Colonic mucosa (tissue), 4 donors: Measurements from ENCODE around the gene CDCA4. TPM values are rescaled to one million over a fixed set of nuclear protein-coding genes. Genes with fewer than 3 reads are reported as not detected.

Experiments
- DNase-seq: peaks from one replicate; pipeline ENCODE4 v3.0.0-alpha.2; 2020
- H3K27ac ChIP-seq: fragments of 200-600 bp; one replicate; pipeline ENCODE4 v1.8.0; 2021
- H3K27me3 ChIP-seq: fragments of 200-600 bp; one replicate; pipeline ENCODE4 v1.8.0; 2021
- H3K36me3 ChIP-seq: fragments of 200-600 bp; one replicate; pipeline ENCODE4 v1.8.0; 2021
- H3K4me1 ChIP-seq: fragments of 200-600 bp; one replicate; pipeline ENCODE4 v1.8.0; 2021; ENCODE audit warnings: mild to moderate bottlenecking
- H3K4me3 ChIP-seq: fragments of 200-600 bp; one replicate; pipeline ENCODE4 v1.8.0; 2021
- H3K9ac ChIP-seq, 2 donors: one replicate each; pipeline ENCODE4 v1.7.0; 2013; ENCODE audit warnings: control low read depth in 2 of 2, low read depth in 2 of 2, low read length in 2 of 2
- H3K9me3 ChIP-seq: fragments of 200-600 bp; one replicate; pipeline ENCODE4 v1.8.0; 2021
- CTCF ChIP-seq: fragments of 200-600 bp; IDR thresholded peaks from one replicate; pipeline ENCODE4 v1.8.0; 2022; ENCODE audit warnings: antibody characterized with exemption, mild to moderate bottlenecking
- intact Hi-C: fragments of 100-400 bp; cut with DNase I; formaldehyde crosslinking; loops from one replicate; pipeline ENCODE4 v1.14.1; 2022
- total RNA-seq, 2 donors: library from RNA; stranded (reverse); fragmentation: NEBNext Ultra II Directional in 1 of 2; extraction: Animal tissue kit (Norgen Biotek cat#: 25700) in 1 of 2; gene quantifications; one replicate each; pipeline ENCODE4 v1.2.1, GENCODE V29; 2021
- donor health status: healthy.
- donor health status: DM: no; HTN: no; CAD: no.
- donor health status: DM: no; HTN: no; CAD: no.

The CDCA4 gene
- total RNA-seq, 2 donors from 2014 or later, result 8.3 to 16.3 TPM

- no peak overlapping the region for H3K27ac ChIP-seq
- H3K4me3 ChIP-seq, result no peak overlapping the region
- no peaks in the 10 kb centered on the region for H3K36me3 ChIP-seq
- no peaks in the 10 kb centered on the region for H3K27me3 ChIP-seq
- intact Hi-C loops, result loop anchor here (5.0 kb wide), 1 partner anchor 36 kb away; no protein-coding TSS in a partner anchor
- no peak for DNase-seq
- H3K4me1 ChIP-seq, result peaks cover 23% of the 10 kb centered on the region
- H3K9me3 ChIP-seq, result no peaks in the 10 kb centered on the region
- no peak for TF ChIP-seq CTCF
- no peak overlapping the region for H3K9ac ChIP-seq
Observed at GRCh38 chr14:105018414-105018813, 2.5 kb downstream of the CDCA4 start.

GRCh38 chr14:105015905-105016304 is 5.0 kb downstream of the CDCA4 start:
- Histone ChIP-seq H3K4me1 (peaks cover 23% of the 10 kb centered on the region), H3K4me3 (no peak overlapping the region), H3K36me3 (peaks cover 4% of the 10 kb centered on the region), H3K9ac (no peak overlapping the region), H3K9me3 (no peaks in the 10 kb centered on the region), H3K27me3 (no peaks in the 10 kb centered on the region), H3K27ac (no peak overlapping the region)
- intact Hi-C loops, result loop anchor here (5.0 kb wide), 1 partner anchor 34 kb away; no protein-coding TSS in a partner anchor
- DNase-seq, result no peak
- TF ChIP-seq CTCF, result no peak

- no peak overlapping the region for H3K9ac ChIP-seq
Observed at GRCh38 chr14:105015242-105015641, 5.6 kb downstream of the CDCA4 start.

GRCh38 chr14:105014631-105015030 is 6.3 kb downstream of the CDCA4 start:
- TF ChIP-seq CTCF, result no peak
- H3K9me3 ChIP-seq, result no peaks in the 10 kb centered on the region
- H3K4me3 ChIP-seq, result no peak overlapping the region
- no peak overlapping the region for H3K9ac ChIP-seq
- peaks cover 18% of the 10 kb centered on the region for H3K4me1 ChIP-seq
- DNase-seq, result no peak
- intact Hi-C loops, result loop anchor here (5.0 kb wide), 1 partner anchor 32 kb away; no protein-coding TSS in a partner anchor
- H3K36me3 ChIP-seq, result peaks cover 8% of the 10 kb centered on the region
- H3K27ac ChIP-seq, result no peak overlapping the region
- H3K27me3 ChIP-seq, result no peaks in the 10 kb centered on the region

More at GRCh38 chr14:105015242-105015641, 5.6 kb downstream of the CDCA4 start:
- TF ChIP-seq CTCF, result no peak
- Histone ChIP-seq H3K9me3 (no peaks in the 10 kb centered on the region), H3K27ac (no peak overlapping the region), H3K27me3 (no peaks in the 10 kb centered on the region), H3K4me1 (peaks cover 23% of the 10 kb centered on the region), H3K36me3 (peaks cover 8% of the 10 kb centered on the region), H3K4me3 (no peak overlapping the region)
- DNase-seq, result no peak
- intact Hi-C loops, result loop anchor here (5.0 kb wide), 1 partner anchor 33 kb away; no protein-coding TSS in a partner anchor

GRCh38 chr14:105014032-105014431 is 6.9 kb downstream of the CDCA4 start:
- no peak overlapping the region for H3K27ac ChIP-seq
- peaks cover 12% of the 10 kb centered on the region for H3K4me1 ChIP-seq
- DNase-seq, result no peak

More at GRCh38 chr14:105014032-105014431, 6.9 kb downstream of the CDCA4 start:
- no peak overlapping the region for H3K9ac ChIP-seq
- no peaks in the 10 kb centered on the region for H3K27me3 ChIP-seq
- peaks cover 8% of the 10 kb centered on the region for H3K36me3 ChIP-seq
- H3K4me3 ChIP-seq, result no peak overlapping the region
- H3K9me3 ChIP-seq, result no peaks in the 10 kb centered on the region
- intact Hi-C loops, result no loop called here
- TF ChIP-seq CTCF, result no peak
